Natural killer cell treated with Interleukin-12 subunit alpha and Interleukin-12 subunit beta and Interleukin-15 and Interleukin-18, amount 100 ng/mL, for 72 hours (primary cell): Measurements from ENCODE around the gene ATP8B1. TPM values are rescaled to one million over a fixed set of nuclear protein-coding genes. Genes with fewer than 3 reads are reported as not detected.

ENCODE experiments used
- ATAC-seq, 2 donors: fragments of 150-1000 bp; cut with Tn5 transposase in 1 of 2; sonication (Bioruptor Pico), chemical (Tn5 transposase) in 1 of 2; 2 replicates each; pipeline ENCODE4 v1.10.0; 2021
- DNase-seq: peaks from one replicate; pipeline ENCODE4 v3.0.0; 2022; ENCODE audit warnings: low spot score
- H3K27ac Mint-ChIP-seq, 2 donors: 1 replicate in 1 of 2; 2 replicates in 1 of 2; pipeline ENCODE4 v1.8.0; 2022; ENCODE audit warnings: mixed read lengths in 2 of 2, mild to moderate bottlenecking in 1 of 2, moderate library complexity in 1 of 2
- H3K27me3 Mint-ChIP-seq, 2 donors: 1 replicate in 1 of 2; 2 replicates in 1 of 2; pipeline ENCODE4 v1.8.0; 2022; ENCODE audit warnings: mixed read lengths in 2 of 2
- H3K36me3 Mint-ChIP-seq: one replicate; pipeline ENCODE4 v1.8.0; 2022; ENCODE audit warnings: mixed read lengths
- H3K4me1 Mint-ChIP-seq, 2 donors: 1 replicate in 1 of 2; 2 replicates in 1 of 2; pipeline ENCODE4 v1.8.0; 2022; ENCODE audit warnings: low read depth in 2 of 2, mixed read lengths in 2 of 2, mild to moderate bottlenecking in 1 of 2
- H3K4me3 Mint-ChIP-seq: one replicate; pipeline ENCODE4 v1.8.0; 2022; ENCODE audit warnings: mixed read lengths
- H3K9me3 Mint-ChIP-seq: 2 replicates; pipeline ENCODE4 v1.8.0; 2022; ENCODE audit warnings: mixed read lengths
- total RNA-seq, 2 donors: library from RNA; stranded (reverse); gene quantifications; one replicate each; pipeline ENCODE4 v1.2.3, GENCODE V29; 2022

The ATP8B1 gene
- total RNA-seq, 2 donors from 2014 or later: not detected

DNA sequence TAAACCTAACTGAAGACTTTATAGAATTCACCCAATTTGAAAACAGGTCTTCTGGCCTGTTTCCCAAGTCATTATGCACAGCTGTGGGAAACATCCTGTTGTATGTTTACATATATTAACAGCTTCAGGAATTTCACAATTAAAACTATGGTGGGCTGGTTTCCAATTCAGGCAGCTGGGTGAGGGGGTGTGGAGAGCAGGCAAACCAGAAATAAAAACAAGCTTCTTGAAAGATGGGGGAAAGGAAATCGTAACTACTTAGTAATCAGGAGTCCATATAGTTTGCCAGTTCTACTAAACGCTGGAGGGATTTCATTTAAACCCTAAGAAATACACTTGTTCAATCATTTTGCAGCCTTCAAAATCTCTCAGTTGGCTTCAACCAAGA is 22.8 kb downstream of the ATP8B1 start:
- ATAC-seq: no peak
- Mint-ChIP-seq H3K27me3 (no peaks in the 10 kb centered on the region), H3K9me3 (no peaks in the 10 kb centered on the region), H3K4me1 (peaks cover 12 to 16% of the 10 kb centered on the region in 2 donors), H3K27ac (peak overlapping the region in 1 of 2 donors; percentile 29), H3K36me3 (no peaks in the 10 kb centered on the region), H3K4me3 (no peak overlapping the region)
- DNase-seq: no peak

DNA sequence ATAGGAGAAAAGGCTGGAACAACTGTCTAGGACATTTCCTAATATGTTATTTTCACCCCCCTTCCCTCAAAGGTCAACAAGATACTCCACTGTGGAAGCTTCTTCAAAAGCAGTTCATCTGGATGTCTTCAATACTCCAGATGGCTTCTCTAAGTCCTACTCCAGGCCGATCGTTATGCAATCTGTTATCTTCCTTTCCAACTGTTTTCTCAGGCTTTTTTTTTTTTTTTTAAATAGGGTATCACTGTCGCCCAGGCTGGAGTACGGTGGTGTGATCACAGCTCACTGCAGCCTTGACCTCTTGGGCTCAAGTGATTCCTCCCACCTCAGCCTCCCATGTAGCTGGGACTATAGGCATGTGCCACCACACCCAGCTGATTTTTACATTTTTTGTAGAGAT is 26.3 kb downstream of the ATP8B1 start:
- Mint-ChIP-seq H3K9me3 (no peaks in the 10 kb centered on the region), H3K4me3 (no peak overlapping the region), H3K4me1 (peaks cover 16 to 19% of the 10 kb centered on the region in 2 donors), H3K27ac (no peak overlapping the region), H3K36me3 (no peaks in the 10 kb centered on the region), H3K27me3 (no peaks in the 10 kb centered on the region)
- ATAC-seq: no peak
- DNase-seq: no peak

GRCh38 chr18:57776354-57776753 is 26.8 kb downstream of the ATP8B1 start:
- H3K9me3 Mint-ChIP-seq: no peaks in the 10 kb centered on the region
- H3K27me3 Mint-ChIP-seq: no peaks in the 10 kb centered on the region
- no peak for DNase-seq
- H3K36me3 Mint-ChIP-seq: no peaks in the 10 kb centered on the region
- no peak overlapping the region for H3K4me3 Mint-ChIP-seq
- H3K27ac Mint-ChIP-seq: no peak overlapping the region
- no peak for ATAC-seq
- peaks cover 16 to 19% of the 10 kb centered on the region in 2 donors for H3K4me1 Mint-ChIP-seq

- no peak overlapping the region for H3K27ac Mint-ChIP-seq
- H3K4me1 Mint-ChIP-seq: peaks cover 14 to 19% of the 10 kb centered on the region in 2 donors
- no peaks in the 10 kb centered on the region for H3K9me3 Mint-ChIP-seq
- no peak overlapping the region for H3K4me3 Mint-ChIP-seq
- H3K36me3 Mint-ChIP-seq: no peaks in the 10 kb centered on the region
- ATAC-seq (no peak), DNase-seq (no peak)
- H3K27me3 Mint-ChIP-seq: no peaks in the 10 kb centered on the region
Measured at GRCh38 chr18:57775937-57776336, 27.2 kb downstream of the ATP8B1 start.

DNA sequence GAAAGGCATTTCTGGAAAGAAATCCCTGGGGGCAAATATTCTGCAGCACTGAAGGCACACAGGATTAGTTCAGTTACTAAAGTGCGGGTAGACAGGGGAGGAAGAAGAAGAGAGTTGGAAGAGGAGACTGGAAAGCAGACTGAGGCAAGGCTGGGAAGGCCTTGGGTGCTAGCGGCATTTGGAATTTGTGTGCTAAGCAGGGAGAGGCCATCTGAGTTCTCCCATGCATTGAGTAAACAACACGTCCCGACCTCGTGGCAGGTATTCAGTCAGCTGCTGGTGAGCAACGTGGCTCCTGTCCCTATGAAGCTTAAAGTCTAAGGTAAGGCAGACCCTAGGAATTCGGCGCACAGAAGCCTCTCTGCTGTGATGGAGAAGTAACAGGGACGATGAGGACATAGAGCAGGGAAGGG is 30.7 kb downstream of the ATP8B1 start:
- no peak overlapping the region for H3K27ac Mint-ChIP-seq
- H3K4me3 Mint-ChIP-seq: no peak overlapping the region
- H3K27me3 Mint-ChIP-seq: no peaks in the 10 kb centered on the region
- H3K9me3 Mint-ChIP-seq: no peaks in the 10 kb centered on the region
- no peaks in the 10 kb centered on the region for H3K36me3 Mint-ChIP-seq
- DNase-seq (no peak), ATAC-seq (peak in 1 of 2 donors; percentile 28)
- H3K4me1 Mint-ChIP-seq: peaks cover 7 to 12% of the 10 kb centered on the region in 2 donors

DNA sequence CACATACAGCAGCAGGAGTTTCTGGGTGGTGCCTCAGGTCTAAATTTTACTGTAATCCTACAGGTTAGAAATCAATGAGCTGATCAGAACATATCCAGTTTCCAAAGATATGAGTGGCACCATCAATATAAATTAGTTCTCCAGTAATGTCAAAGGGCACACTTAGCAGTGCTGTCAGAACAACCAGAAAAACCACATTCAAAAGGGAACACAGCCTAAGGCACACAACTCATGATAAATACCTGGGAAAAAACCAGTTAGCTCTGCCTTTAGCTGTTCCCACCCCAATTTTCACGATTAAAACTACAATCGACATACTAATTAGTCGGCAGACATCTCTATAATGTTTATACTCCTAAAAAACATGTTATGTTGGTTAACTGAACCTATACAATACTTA is 31.5 kb downstream of the ATP8B1 start:
- H3K27ac Mint-ChIP-seq: no peak overlapping the region
- no peak for ATAC-seq
- H3K36me3 Mint-ChIP-seq: no peaks in the 10 kb centered on the region
- no peaks in the 10 kb centered on the region for H3K27me3 Mint-ChIP-seq
- no peak overlapping the region for H3K4me3 Mint-ChIP-seq
- H3K4me1 Mint-ChIP-seq: peaks cover 7 to 12% of the 10 kb centered on the region in 2 donors
- no peak for DNase-seq
- H3K9me3 Mint-ChIP-seq: no peaks in the 10 kb centered on the region

GRCh38 chr18:57771193-57771592 is 31.9 kb downstream of the ATP8B1 start:
- Mint-ChIP-seq H3K27ac (no peak overlapping the region), H3K4me1 (peaks cover 3 to 10% of the 10 kb centered on the region in 2 donors)

GRCh38 chr18:57768537-57769326 is 34.4 kb downstream of the ATP8B1 start:
- Mint-ChIP-seq H3K36me3 (no peaks in the 10 kb centered on the region), H3K9me3 (no peaks in the 10 kb centered on the region), H3K4me1 (no peaks in the 10 kb centered on the region), H3K27ac (no peak overlapping the region), H3K27me3 (no peaks in the 10 kb centered on the region), H3K4me3 (no peak overlapping the region)
- DNase-seq: no peak
- ATAC-seq: no peak

More at GRCh38 chr18:57771193-57771592, 31.9 kb downstream of the ATP8B1 start:
- ATAC-seq: no peak
- Mint-ChIP-seq H3K4me3 (no peak overlapping the region), H3K27me3 (no peaks in the 10 kb centered on the region), H3K36me3 (no peaks in the 10 kb centered on the region), H3K9me3 (no peaks in the 10 kb centered on the region)
- DNase-seq: no peak

- Mint-ChIP-seq H3K27ac (no peak overlapping the region), H3K36me3 (no peaks in the 10 kb centered on the region)
- no peak for ATAC-seq
Measured at GRCh38 chr18:57767259-57768050, 35.7 kb downstream of the ATP8B1 start.

DNA sequence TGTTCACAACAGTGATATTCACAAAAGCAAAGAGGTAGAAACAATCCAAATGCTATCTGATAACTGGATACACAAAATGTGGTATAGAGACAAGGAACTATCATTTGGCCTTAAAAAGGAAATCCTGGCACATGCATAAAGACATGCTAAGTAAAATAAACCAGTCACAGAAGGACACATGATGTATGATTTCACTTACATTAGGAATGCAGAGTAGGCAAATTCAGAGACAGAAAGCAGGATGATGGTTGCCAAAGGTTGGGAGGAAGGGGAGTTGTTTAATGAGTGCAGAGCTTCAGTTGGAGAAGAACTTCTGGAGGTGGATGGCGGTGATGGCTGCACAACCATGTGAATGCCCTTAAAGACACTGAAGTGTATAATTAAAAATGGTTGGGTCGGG is 38.1 kb downstream of the ATP8B1 start:
- Mint-ChIP-seq H3K4me1 (no peaks in the 10 kb centered on the region), H3K4me3 (no peak overlapping the region), H3K27me3 (no peaks in the 10 kb centered on the region), H3K36me3 (no peaks in the 10 kb centered on the region), H3K9me3 (no peaks in the 10 kb centered on the region), H3K27ac (no peak overlapping the region)
- no peak for ATAC-seq
- no peak for DNase-seq

More at GRCh38 chr18:57767259-57768050, 35.7 kb downstream of the ATP8B1 start:
- no peaks in the 10 kb centered on the region for H3K9me3 Mint-ChIP-seq
- H3K4me3 Mint-ChIP-seq: no peak overlapping the region
- no peak for DNase-seq
- H3K4me1 Mint-ChIP-seq: no peaks in the 10 kb centered on the region
- no peaks in the 10 kb centered on the region for H3K27me3 Mint-ChIP-seq

DNA sequence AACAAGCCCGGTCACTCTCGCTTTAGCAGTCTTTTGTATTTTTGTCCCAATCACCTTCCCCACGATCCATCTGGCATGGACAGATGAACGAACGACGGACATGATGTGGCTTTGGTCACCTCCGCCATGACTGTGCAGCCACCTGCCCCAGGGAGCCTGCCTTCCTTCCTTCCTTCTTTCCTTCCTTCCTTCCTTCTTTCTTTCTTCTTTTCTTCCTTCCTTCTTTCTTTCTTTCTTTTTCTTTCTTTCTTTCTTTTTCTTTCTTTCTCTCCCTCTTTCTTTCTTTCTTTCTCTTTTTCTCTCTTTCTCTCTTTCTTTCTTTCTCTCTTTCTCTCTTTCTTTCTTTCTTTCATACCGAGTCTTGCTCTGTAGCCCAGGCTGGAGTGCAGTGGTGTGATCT is 39.0 kb downstream of the ATP8B1 start:
- DNase-seq (no peak), ATAC-seq (no peak)
- H3K4me3 Mint-ChIP-seq: no peak overlapping the region
- H3K36me3 Mint-ChIP-seq: no peaks in the 10 kb centered on the region
- no peaks in the 10 kb centered on the region for H3K9me3 Mint-ChIP-seq
- H3K27ac Mint-ChIP-seq: no peak overlapping the region
- no peaks in the 10 kb centered on the region for H3K4me1 Mint-ChIP-seq
- no peaks in the 10 kb centered on the region for H3K27me3 Mint-ChIP-seq

GRCh38 chr18:57762686-57763085 is 40.4 kb downstream of the ATP8B1 start:
- Mint-ChIP-seq H3K4me1 (no peaks in the 10 kb centered on the region), H3K4me3 (no peak overlapping the region), H3K9me3 (no peaks in the 10 kb centered on the region), H3K27ac (no peak overlapping the region), H3K27me3 (no peaks in the 10 kb centered on the region), H3K36me3 (no peaks in the 10 kb centered on the region)
- ATAC-seq: no peak
- DNase-seq: no peak

DNA sequence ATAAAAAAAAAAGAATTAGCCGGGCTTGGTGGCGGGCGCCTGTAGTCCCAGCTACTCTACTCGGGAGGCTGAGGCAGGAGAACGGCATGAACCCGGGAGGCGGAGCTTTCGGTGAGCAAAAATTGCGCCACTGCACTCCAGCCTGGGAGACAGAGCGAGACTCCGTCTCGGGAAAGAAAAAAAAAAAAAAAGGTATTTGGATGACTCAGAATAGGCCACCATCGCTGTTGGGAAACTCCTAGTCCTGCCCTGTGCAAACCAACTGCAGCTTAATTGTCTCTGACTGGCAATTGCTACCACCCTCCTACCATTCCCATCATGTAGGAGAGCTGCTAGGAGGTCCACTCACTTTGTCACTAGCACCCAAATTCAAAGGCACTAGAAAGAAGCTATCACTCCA is 43.5 kb downstream of the ATP8B1 start:
- H3K27me3 Mint-ChIP-seq: no peaks in the 10 kb centered on the region
- no peak overlapping the region for H3K4me3 Mint-ChIP-seq
- DNase-seq (no peak), ATAC-seq (no peak)
- H3K9me3 Mint-ChIP-seq: no peaks in the 10 kb centered on the region
- H3K27ac Mint-ChIP-seq: no peak overlapping the region
- H3K4me1 Mint-ChIP-seq: no peaks in the 10 kb centered on the region
- H3K36me3 Mint-ChIP-seq: no peaks in the 10 kb centered on the region

- no peak overlapping the region for H3K4me3 Mint-ChIP-seq
- DNase-seq (no peak), ATAC-seq (no peak)
- no peaks in the 10 kb centered on the region for H3K9me3 Mint-ChIP-seq
- no peak overlapping the region for H3K27ac Mint-ChIP-seq
- H3K27me3 Mint-ChIP-seq: no peaks in the 10 kb centered on the region
- no peaks in the 10 kb centered on the region for H3K36me3 Mint-ChIP-seq
- peaks cover 4 to 7% of the 10 kb centered on the region in 2 donors for H3K4me1 Mint-ChIP-seq
Measured at GRCh38 chr18:57755473-57756067, 47.5 kb downstream of the ATP8B1 start.
